Endothelial cell of umbilical vein (primary cell): ENCODE results near the gene ECHDC1.

ENCODE experiments used
- EZH2 ChIP-seq: IDR thresholded peaks from 2 replicates; pipeline ENCODE4 v1.6.1; 2012; ENCODE audit warnings: borderline replicate concordance, low read depth, mild to moderate bottlenecking, moderate library complexity, low read length, inconsistent platforms; ENCODE audit not compliant: severe bottlenecking
- GATA2 ChIP-seq: IDR thresholded peaks from 2 replicates; pipeline ENCODE4 v1.7.0; 2011; ENCODE audit warnings: low read depth, mild to moderate bottlenecking, moderate library complexity, mixed read lengths, low read length; ENCODE audit not compliant: insufficient read length, insufficient read depth
- JUN ChIP-seq: IDR thresholded peaks from 2 replicates; pipeline ENCODE4 v1.6.1; 2011; ENCODE audit warnings: borderline replicate concordance, low read depth; ENCODE audit not compliant: insufficient read length, insufficient read depth
- MYC ChIP-seq: IDR thresholded peaks from one replicate; pipeline ENCODE4 v1.6.1; 2011; ENCODE audit warnings: mild to moderate bottlenecking, low read depth, low read length
- POLR2A ChIP-seq: IDR thresholded peaks from 2 replicates; pipeline ENCODE4 v1.6.1; 2012; ENCODE audit warnings: low read depth, mild to moderate bottlenecking, control low read depth, low read length
- POLR2AphosphoS5 ChIP-seq: IDR thresholded peaks from 2 replicates; pipeline ENCODE4 v1.6.1; 2012; ENCODE audit warnings: low read depth, mild to moderate bottlenecking, control low read depth, low read length, moderate library complexity; ENCODE audit not compliant: insufficient read depth
- TF ChIP-seq, protein P1 (sequence below), 2 donors: IDR thresholded peaks; 1 replicate in 1 of 2; 2 replicates in 1 of 2; pipeline ENCODE4 v1.5.1; 2011; ENCODE audit warnings: low read length in 2 of 2, mild to moderate bottlenecking in 2 of 2, moderate library complexity in 2 of 2, control low read depth in 1 of 2, inconsistent platforms in 1 of 2, low read depth in 1 of 2; ENCODE audit not compliant: insufficient read depth in 1 of 2; ENCODE audit errors: extremely low read depth in 1 of 2
- TF ChIP-seq, protein P2 (sequence below): IDR thresholded peaks from 2 replicates; pipeline ENCODE4 v1.6.1; 2011; ENCODE audit not compliant: insufficient read depth, insufficient read length

DNA sequence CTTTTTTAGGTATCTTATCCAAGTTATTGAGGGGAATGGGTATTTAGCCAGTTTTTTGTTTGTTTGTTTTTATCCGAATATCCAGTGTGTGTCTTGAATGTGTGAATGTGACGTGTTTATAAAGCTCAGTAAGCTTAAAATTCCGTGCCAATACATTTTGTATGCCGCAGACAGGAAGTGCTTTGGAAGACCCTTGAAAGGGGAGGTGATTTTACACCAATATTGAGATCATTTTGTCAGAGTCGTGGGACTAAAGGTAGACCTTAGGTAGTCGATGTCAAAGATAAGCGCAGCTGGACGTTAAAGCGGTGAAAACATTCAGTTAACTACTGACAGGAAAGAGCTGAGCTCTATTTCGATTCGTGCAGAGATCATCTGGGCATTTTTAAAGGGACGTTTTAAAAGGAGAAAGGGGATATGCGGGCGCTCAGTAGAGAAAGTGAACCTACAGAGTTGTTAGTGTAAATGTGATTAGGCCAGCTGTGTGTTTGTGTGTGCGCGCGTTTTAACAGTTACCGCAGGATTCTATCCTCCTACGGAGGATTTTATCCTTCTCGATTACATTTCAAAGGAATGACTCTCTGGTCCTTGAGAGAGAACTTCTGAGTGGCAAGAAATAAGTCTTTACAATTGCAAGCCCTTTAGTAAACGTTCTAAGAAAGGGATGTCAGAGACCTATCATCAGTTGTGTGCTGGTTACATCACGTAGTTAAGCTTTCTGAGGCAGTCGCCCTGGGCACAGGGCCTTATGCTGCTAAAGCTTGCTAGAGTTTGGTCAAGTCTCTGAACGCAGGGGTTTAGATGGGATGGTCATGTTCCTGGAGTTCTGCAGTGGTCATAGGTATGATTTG lies 625 bp upstream of the ECHDC1 start:
- TF ChIP-seq, protein P1, sequence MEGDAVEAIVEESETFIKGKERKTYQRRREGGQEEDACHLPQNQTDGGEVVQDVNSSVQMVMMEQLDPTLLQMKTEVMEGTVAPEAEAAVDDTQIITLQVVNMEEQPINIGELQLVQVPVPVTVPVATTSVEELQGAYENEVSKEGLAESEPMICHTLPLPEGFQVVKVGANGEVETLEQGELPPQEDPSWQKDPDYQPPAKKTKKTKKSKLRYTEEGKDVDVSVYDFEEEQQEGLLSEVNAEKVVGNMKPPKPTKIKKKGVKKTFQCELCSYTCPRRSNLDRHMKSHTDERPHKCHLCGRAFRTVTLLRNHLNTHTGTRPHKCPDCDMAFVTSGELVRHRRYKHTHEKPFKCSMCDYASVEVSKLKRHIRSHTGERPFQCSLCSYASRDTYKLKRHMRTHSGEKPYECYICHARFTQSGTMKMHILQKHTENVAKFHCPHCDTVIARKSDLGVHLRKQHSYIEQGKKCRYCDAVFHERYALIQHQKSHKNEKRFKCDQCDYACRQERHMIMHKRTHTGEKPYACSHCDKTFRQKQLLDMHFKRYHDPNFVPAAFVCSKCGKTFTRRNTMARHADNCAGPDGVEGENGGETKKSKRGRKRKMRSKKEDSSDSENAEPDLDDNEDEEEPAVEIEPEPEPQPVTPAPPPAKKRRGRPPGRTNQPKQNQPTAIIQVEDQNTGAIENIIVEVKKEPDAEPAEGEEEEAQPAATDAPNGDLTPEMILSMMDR (IDR thresholded peaks at IDR 0.05; ENCODE audit: extremely low read depth in 1 of 2, insufficient read depth in 1 of 2, low read depth in 1 of 2, low read length in 2 of 2), result no peak
- peak; percentile 9 for TF ChIP-seq POLR2A
- TF ChIP-seq EZH2, result no peak
- no peak for TF ChIP-seq POLR2AphosphoS5
- TF ChIP-seq, protein P2, sequence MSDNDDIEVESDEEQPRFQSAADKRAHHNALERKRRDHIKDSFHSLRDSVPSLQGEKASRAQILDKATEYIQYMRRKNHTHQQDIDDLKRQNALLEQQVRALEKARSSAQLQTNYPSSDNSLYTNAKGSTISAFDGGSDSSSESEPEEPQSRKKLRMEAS, result no peak
- TF ChIP-seq GATA2, result no peak
- TF ChIP-seq JUN, result no peak
- TF ChIP-seq MYC, result no peak
